Transverse colon (tissue), 4 donors: Measurements from ENCODE around the gene FANCI.

Source experiments
- CTCF ChIP-seq, 5 experiments: fragments of 200-600 bp in 3 of 5; fragments of 450-650 bp in 2 of 5; sonication (generic) in 3 of 5; IDR thresholded peaks; 1 replicate in 2 of 5; 2 replicates in 3 of 5; pipeline ENCODE4 v1.5.1; 2016 to 2017; ENCODE audit warnings: antibody characterized with exemption in 5 of 5, inconsistent platforms in 3 of 5, mild to moderate bottlenecking in 2 of 5, moderate library complexity in 1 of 5
- EP300 ChIP-seq: sonication (generic); formaldehyde crosslinking; IDR thresholded peaks from one replicate; pipeline ENCODE4 v1.6.1; 2017; ENCODE audit warnings: antibody characterized with exemption, low read depth
- POLR2A ChIP-seq: fragments of 450-650 bp; IDR thresholded peaks from one replicate; pipeline ENCODE4 v1.6.1; 2016; ENCODE audit warnings: antibody characterized with exemption, mild to moderate bottlenecking, moderate library complexity
- POLR2AphosphoS5 ChIP-seq, 3 donors: sonication (generic); formaldehyde crosslinking; IDR thresholded peaks; one replicate each; pipeline ENCODE4 v1.6.1; 2016; ENCODE audit warnings: antibody characterized with exemption in 3 of 3

GRCh38 chr15:89201465-89202005 is 42.2 kb upstream of the FANCI start:
- TF ChIP-seq CTCF (IDR thresholded peaks at IDR 0.05) (no peak), EP300 (no peak), POLR2A (no peak), POLR2AphosphoS5 (IDR thresholded peaks at IDR 0.05) (no peak)
